ENCODE measurements around the gene KRABD2.
"Not testable (repeated sequence)": the region's sequence is repeated elsewhere in the genome, so short reads cannot be mapped to it uniquely, and the experiment has no call there.

GRCh38 chr17:8378117-8378516 is 1.6 kb upstream of the KRABD2 start:
- not testable (repeated sequence) for TF ChIP-seq CREB1 (CRISPR knock-in tag; IDR thresholded peaks at IDR 0.05; ENCODE audit: low read depth); CTCF (conservative IDR thresholded peaks at IDR 0.05; ENCODE audit: low read depth in 2 of 2); POLR2AphosphoS5 (IDR thresholded peaks at IDR 0.05; ENCODE audit: low read depth); REST (IDR thresholded peaks at IDR 0.05; ENCODE audit: unreplicated experiment); EZH2phosphoT487 (IDR thresholded peaks at IDR 0.05; ENCODE audit: unreplicated experiment); NANOG (IDR thresholded peaks at IDR 0.05; ENCODE audit: borderline replicate concordance); EZH2 (IDR thresholded peaks at IDR 0.05; ENCODE audit: low read depth, unreplicated experiment); JUNB (IDR thresholded peaks at IDR 0.05; ENCODE audit: unreplicated experiment)

Data from GM23338 (cell line).